SJSA1 (cell line): ENCODE data around the gene CAMTA1. TPM values are rescaled to one million over a fixed set of nuclear protein-coding genes. Genes with fewer than 3 reads are reported as not detected.

Experiments
- DNase-seq, 2 experiments: peaks; one replicate each; pipeline ENCODE4 v3.0.0-alpha.2; 2015 to 2020; ENCODE audit warnings: low spot score in 2 of 2, low read depth in 1 of 2
- H3K27ac ChIP-seq: fragments of 250-450 bp; sonication (Bioruptor Pico); 2 replicates; pipeline ENCODE4 v1.5.1; 2020; ENCODE audit warnings: mild to moderate bottlenecking, moderate library complexity
- H3K27me3 ChIP-seq: fragments of 250-450 bp; sonication (Bioruptor Pico); replicated peaks from 2 replicates; pipeline ENCODE4 v1.5.1; 2020; ENCODE audit warnings: mild to moderate bottlenecking, moderate library complexity
- H3K36me3 ChIP-seq: fragments of 250-450 bp; sonication (Bioruptor Pico); 2 replicates; pipeline ENCODE4 v1.5.1; 2020; ENCODE audit warnings: mild to moderate bottlenecking
- H3K4me1 ChIP-seq: fragments of 250-450 bp; sonication (Bioruptor Pico); replicated peaks from 2 replicates; pipeline ENCODE4 v1.6.1; 2021; ENCODE audit warnings: mild to moderate bottlenecking
- H3K4me3 ChIP-seq: fragments of 250-450 bp; sonication (Bioruptor Pico); 2 replicates; pipeline ENCODE4 v1.5.1; 2020; ENCODE audit warnings: mild to moderate bottlenecking
- H3K9me3 ChIP-seq: fragments of 250-450 bp; sonication (Bioruptor Pico); replicated peaks from 2 replicates; pipeline ENCODE4 v1.5.1; 2020; ENCODE audit warnings: mild to moderate bottlenecking
- total RNA-seq: library from RNA; depleted of rRNA; stranded (reverse); fragments of >200 nt; shearing (Covaris generic); gene quantifications from 2 replicates; pipeline ENCODE4 v1.2.3, GENCODE V29; 2014

Gene CAMTA1
- total RNA-seq, 1 experiment from 2014 or later: 136 TPM

DNA sequence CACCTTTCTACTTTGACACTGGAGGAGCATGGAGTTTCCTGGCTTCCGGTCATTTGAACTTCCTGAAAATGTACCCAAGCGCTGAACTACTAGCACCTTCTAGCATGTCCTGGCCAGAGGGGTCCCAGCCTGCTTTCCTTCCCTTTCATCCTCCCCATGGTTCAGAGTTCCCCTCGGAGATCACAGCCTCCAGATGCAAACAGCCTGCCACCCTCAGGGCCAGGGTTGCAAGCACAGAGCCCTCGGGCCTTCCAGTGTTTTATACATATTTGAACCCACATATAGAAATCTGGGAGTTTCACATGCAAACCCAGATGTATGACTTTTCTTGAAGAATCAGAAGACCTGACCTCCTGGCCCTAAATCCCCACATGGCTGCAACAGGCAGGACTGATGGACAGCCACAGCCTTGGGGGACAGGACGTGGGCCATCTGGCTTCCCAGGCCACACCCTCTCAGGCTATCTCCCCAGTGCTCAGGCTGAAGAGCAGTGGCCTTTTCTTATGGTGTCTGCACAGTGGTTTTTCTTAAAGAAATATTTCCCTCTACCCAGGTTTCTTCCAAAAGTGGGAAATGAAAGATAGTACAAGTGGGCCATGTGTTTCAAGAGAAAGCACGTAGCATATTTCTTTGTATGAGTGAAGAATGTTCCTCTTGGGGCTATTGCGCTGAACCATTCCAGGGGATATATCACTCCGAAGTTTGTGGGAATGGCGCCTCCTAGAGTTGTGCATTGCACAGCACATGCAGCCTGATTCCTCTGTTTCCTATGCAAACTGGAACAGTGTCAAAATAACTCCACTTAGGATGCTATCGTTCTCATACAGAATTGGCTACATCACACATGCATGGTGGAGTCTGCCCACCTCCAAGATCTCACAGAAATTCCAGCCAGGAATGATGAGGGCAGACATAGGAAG lies 753.9 kb downstream of the CAMTA1 start:
- no peaks in the 10 kb centered on the region for H3K9me3 ChIP-seq
- peaks cover 10% of the 10 kb centered on the region for H3K27me3 ChIP-seq
- no peak for DNase-seq
- no peaks in the 10 kb centered on the region for H3K36me3 ChIP-seq
- H3K4me3 ChIP-seq: no peak overlapping the region
- no peaks in the 10 kb centered on the region for H3K4me1 ChIP-seq
- H3K27ac ChIP-seq: no peak overlapping the region

DNA sequence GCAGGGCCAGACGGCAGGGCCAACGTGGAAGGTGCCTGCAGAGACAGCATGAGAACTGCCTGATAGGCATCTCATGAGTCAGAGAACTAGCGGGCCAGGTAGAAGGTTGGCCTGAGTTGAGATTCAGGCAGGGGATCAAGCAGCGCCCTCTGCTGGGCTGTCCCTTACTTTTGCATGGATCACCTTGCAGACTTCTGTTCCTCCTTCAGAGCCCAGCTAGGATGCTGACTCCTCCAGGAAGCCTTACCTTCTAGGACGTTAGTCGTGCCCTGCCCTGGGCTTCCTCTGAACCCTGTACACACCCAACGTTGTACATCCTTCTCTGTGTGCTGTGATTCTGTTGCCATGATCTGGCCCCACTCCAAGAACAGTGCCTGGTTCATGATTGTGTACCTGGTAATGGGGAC lies 754.5 kb downstream of the CAMTA1 start:
- Histone ChIP-seq H3K27me3 (peaks cover 5% of the 10 kb centered on the region; the same call in 1 of the 2 replicates), H3K4me3 (no peak overlapping the region), H3K4me1 (no peaks in the 10 kb centered on the region), H3K36me3 (no peaks in the 10 kb centered on the region), H3K27ac (no peak overlapping the region), H3K9me3 (no peaks in the 10 kb centered on the region)
- DNase-seq: no peak

- no peak for DNase-seq
- no peaks in the 10 kb centered on the region for H3K9me3 ChIP-seq
- H3K4me1 ChIP-seq: no peaks in the 10 kb centered on the region
- H3K4me3 ChIP-seq: no peak overlapping the region
- H3K27me3 ChIP-seq: 0 out of 2 replicates have a peak, but pooled peaks cover 5% of the 10 kb centered on the region
- H3K27ac ChIP-seq: no peak overlapping the region
- no peaks in the 10 kb centered on the region for H3K36me3 ChIP-seq
These were observed 755.6 kb downstream of the CAMTA1 start for GRCh38 chr1:7540816-7541215.

DNA sequence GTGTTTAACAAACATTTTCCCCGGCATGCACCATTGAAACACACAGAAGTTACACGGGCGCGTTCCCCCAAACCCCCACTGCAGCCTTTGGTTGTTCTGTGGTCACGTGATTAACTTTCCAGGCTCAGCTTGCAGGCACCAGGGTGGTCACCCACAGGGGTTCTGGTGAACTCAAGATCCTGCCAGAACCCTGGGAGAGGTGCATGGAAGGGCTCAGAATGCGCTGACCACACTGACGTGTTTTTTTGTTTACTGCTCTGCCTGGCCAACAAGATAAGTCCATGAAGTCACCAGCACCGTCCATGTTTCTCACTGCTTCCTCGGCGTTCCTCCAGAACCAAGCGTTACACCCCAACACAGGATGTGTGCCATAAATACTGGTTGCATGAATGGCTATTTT lies 756.4 kb downstream of the CAMTA1 start:
- H3K36me3 ChIP-seq: no peaks in the 10 kb centered on the region
- no peak for DNase-seq
- no peak overlapping the region for H3K4me3 ChIP-seq
- H3K4me1 ChIP-seq: no peaks in the 10 kb centered on the region
- no peaks in the 10 kb centered on the region for H3K9me3 ChIP-seq
- H3K27me3 ChIP-seq: 0 out of 2 replicates have a peak, but pooled peaks cover 5% of the 10 kb centered on the region
- H3K27ac ChIP-seq: no peak overlapping the region

GRCh38 chr1:7543718-7544090 lies 758.5 kb downstream of the CAMTA1 start:
- Histone ChIP-seq H3K27ac (no peak overlapping the region), H3K4me3 (no peak overlapping the region), H3K27me3 (0 out of 2 replicates have a peak, but pooled peaks cover 5% of the 10 kb centered on the region), H3K36me3 (no peaks in the 10 kb centered on the region), H3K9me3 (no peaks in the 10 kb centered on the region), H3K4me1 (no peaks in the 10 kb centered on the region)
- DNase-seq: no peak

DNA sequence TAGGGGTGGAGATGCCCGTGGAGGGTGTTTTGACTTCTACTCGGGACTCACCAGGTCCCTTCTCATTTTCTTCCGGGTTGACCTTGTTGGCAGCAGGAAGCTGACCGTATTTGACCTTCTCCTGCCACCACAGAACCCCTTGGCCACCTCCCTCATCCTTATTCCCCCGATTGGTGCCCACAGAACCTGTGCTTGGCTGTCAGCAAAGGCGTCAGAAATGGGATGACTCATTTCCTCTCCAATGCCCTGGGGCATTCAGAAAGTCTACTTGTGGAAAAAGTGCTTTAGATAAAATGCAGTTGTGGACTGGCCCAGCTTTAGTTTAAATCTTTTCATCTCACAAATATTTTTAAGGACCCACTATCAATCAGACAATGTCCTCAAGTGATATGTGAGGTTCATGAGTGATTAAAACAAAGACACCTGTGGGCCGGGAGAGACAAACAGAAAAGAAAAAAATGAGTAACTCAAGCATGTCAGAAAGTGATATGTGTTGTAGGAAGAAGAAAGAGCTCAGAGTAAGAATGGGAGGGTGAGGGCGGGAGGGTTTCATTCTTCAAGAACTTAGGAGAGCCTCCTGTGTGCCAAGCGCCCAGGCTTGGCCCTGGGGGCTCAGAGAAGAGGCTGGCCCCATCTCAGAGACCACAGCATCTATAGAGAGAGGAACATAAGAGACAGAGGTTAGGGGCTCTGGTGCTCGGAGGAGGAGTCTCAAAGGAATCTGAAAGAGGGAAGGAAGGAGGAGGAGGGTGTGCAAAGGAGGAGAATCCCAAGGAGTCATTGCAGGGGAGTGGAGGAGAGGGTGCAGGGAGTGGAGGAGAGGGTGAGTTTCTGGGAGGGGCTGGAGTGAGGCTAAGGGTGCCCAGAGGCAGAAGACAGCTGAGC lies 764.3 kb downstream of the CAMTA1 start:
- peak; percentile 61 to 62 for DNase-seq
- no peaks in the 10 kb centered on the region for H3K27me3 ChIP-seq
- H3K9me3 ChIP-seq: peaks cover 3% of the 10 kb centered on the region; the same call in 1 of the 2 replicates
- H3K4me1 ChIP-seq: peaks cover 13% of the 10 kb centered on the region
- peak overlapping the region; percentile 35; the same call in 1 of the 2 replicates for H3K27ac ChIP-seq
- H3K36me3 ChIP-seq: no peaks in the 10 kb centered on the region
- H3K4me3 ChIP-seq: no peak overlapping the region

GRCh38 chr1:7550261-7550865 lies 765.1 kb downstream of the CAMTA1 start:
- no peak for DNase-seq
- peaks cover 3% of the 10 kb centered on the region; the same call in 1 of the 2 replicates for H3K9me3 ChIP-seq
- H3K4me1 ChIP-seq: peaks cover 13% of the 10 kb centered on the region
- H3K27me3 ChIP-seq: no peaks in the 10 kb centered on the region
- H3K4me3 ChIP-seq: no peak overlapping the region
- no peak overlapping the region for H3K27ac ChIP-seq
- H3K36me3 ChIP-seq: no peaks in the 10 kb centered on the region

DNA sequence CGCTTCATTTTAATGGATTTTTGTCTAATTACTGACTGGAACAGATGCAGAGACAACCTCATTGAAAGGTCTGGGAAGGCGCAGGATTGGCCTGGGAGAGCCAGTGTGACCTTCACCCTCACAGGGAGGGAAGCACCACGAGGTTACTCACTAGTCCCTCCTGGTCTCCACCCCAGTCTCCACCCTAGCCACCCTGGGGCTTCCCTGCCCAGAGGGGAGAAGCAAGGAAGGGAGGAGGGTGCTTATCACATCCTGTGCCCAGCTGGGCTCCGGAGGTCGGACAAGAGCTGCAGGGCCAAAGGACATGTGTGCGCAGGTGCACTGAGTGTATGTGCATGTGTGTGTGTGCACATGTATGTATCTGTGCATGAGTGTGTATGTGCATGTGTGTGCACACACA lies 765.7 kb downstream of the CAMTA1 start:
- H3K4me3 ChIP-seq: no peak overlapping the region
- H3K27ac ChIP-seq: no peak overlapping the region
- H3K27me3 ChIP-seq: no peaks in the 10 kb centered on the region
- peaks cover 3% of the 10 kb centered on the region; the same call in 1 of the 2 replicates for H3K9me3 ChIP-seq
- no peak for DNase-seq
- H3K4me1 ChIP-seq: peaks cover 13% of the 10 kb centered on the region
- H3K36me3 ChIP-seq: no peaks in the 10 kb centered on the region

DNA sequence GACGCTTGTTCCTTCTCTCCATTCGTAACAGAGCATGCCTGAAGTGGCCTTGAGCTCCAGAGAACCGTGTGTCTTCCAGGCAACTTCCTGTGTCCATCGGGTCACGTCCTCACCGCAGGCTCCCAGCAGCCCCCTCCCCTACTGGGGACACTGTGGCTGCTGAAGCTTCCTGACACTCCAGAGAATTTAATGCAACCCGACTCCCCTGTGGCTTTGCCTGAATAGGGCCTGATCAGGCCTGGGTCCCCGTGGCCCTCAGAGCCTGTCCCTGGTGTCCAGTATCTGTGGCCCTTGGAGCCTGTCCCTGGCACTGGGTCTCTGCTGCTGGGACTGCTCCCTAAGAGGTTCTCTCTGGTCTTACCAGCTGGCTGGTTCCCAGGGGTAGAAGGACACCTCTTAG lies 766.2 kb downstream of the CAMTA1 start:
- no peak for DNase-seq
- H3K9me3 ChIP-seq: peaks cover 3% of the 10 kb centered on the region; the same call in 1 of the 2 replicates
- H3K36me3 ChIP-seq: no peaks in the 10 kb centered on the region
- no peak overlapping the region for H3K27ac ChIP-seq
- H3K27me3 ChIP-seq: no peaks in the 10 kb centered on the region
- H3K4me1 ChIP-seq: peaks cover 13% of the 10 kb centered on the region
- H3K4me3 ChIP-seq: no peak overlapping the region

DNA sequence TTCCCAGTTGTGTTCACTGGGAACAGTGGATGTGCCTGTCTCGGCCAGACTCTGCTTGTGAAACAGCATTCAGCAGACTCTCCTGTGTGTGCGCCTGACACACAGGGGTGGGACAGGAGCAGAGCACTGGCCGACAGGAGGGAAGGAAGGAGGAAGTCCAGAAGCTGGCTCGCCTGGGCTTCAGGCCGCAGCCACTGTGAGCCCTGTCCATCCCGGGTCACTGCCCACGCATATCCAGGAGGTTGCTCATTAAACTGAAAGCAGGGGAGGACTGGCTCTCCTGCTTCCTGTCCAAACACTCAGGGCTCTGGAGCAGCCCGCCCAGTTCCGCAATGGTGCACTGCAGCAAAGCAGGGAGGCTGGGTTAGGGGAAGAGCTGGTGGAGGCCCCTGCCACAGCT lies 767.1 kb downstream of the CAMTA1 start:
- H3K27ac ChIP-seq: no peak overlapping the region
- H3K36me3 ChIP-seq: no peaks in the 10 kb centered on the region
- DNase-seq: no peak
- H3K4me3 ChIP-seq: no peak overlapping the region
- no peaks in the 10 kb centered on the region for H3K27me3 ChIP-seq
- peaks cover 13% of the 10 kb centered on the region for H3K4me1 ChIP-seq
- peaks cover 3% of the 10 kb centered on the region; the same call in 1 of the 2 replicates for H3K9me3 ChIP-seq

GRCh38 chr1:7553042-7553690 lies 767.9 kb downstream of the CAMTA1 start:
- Histone ChIP-seq H3K27ac (no peak overlapping the region), H3K36me3 (no peaks in the 10 kb centered on the region), H3K27me3 (peaks cover 2% of the 10 kb centered on the region; the same call in 1 of the 2 replicates), H3K9me3 (peaks cover 3% of the 10 kb centered on the region; the same call in 1 of the 2 replicates), H3K4me1 (peaks cover 13% of the 10 kb centered on the region), H3K4me3 (no peak overlapping the region)
- no peak for DNase-seq

- Histone ChIP-seq H3K4me3 (no peak overlapping the region), H3K27ac (no peak overlapping the region), H3K36me3 (no peaks in the 10 kb centered on the region), H3K9me3 (peaks cover 3% of the 10 kb centered on the region; the same call in 1 of the 2 replicates), H3K27me3 (peaks cover 2% of the 10 kb centered on the region; the same call in 1 of the 2 replicates), H3K4me1 (peaks cover 8% of the 10 kb centered on the region)
- no peak for DNase-seq
These were observed 769.4 kb downstream of the CAMTA1 start for GRCh38 chr1:7554385-7555235.
